ENCODE data around the gene AKAIN1.

AKAIN1 gene

DNA sequence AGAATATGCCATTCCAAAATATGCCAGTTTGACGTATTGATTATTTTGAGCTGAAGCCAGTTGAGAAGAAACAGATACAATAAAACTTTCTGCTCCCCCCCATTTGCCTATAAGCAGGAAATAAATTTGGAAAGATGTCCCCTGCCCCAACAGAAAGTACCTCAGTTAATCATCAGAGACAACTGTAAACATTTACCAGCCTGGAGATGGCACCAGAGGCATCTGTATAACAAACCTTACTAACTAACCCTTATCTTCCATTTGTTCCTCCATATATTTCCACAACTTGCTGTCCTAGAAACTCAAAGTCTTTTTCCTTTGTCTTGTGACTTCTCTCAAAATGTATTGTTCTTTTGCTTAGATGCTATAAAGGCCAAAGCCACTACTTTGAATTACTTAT, 93.8 kb downstream of the AKAIN1 start:
- DNase-seq (ENCODE audit: low spot score): no peak
- TF ChIP-seq, protein P1, sequence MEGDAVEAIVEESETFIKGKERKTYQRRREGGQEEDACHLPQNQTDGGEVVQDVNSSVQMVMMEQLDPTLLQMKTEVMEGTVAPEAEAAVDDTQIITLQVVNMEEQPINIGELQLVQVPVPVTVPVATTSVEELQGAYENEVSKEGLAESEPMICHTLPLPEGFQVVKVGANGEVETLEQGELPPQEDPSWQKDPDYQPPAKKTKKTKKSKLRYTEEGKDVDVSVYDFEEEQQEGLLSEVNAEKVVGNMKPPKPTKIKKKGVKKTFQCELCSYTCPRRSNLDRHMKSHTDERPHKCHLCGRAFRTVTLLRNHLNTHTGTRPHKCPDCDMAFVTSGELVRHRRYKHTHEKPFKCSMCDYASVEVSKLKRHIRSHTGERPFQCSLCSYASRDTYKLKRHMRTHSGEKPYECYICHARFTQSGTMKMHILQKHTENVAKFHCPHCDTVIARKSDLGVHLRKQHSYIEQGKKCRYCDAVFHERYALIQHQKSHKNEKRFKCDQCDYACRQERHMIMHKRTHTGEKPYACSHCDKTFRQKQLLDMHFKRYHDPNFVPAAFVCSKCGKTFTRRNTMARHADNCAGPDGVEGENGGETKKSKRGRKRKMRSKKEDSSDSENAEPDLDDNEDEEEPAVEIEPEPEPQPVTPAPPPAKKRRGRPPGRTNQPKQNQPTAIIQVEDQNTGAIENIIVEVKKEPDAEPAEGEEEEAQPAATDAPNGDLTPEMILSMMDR (IDR thresholded peaks at IDR 0.05; ENCODE audit: extremely low read depth, missing control alignments): no peak

- DNase-seq (ENCODE audit: low spot score): no peak
- TF ChIP-seq, protein P1 (IDR thresholded peaks at IDR 0.05; ENCODE audit: extremely low read depth, missing control alignments): no peak
Measured at GRCh38 chr18:5097116-5097703, 99.8 kb downstream of the AKAIN1 start.

- DNase-seq (ENCODE audit: low spot score): no peak
- TF ChIP-seq, protein P1 (IDR thresholded peaks at IDR 0.05; ENCODE audit: extremely low read depth, missing control alignments): no peak
Measured at GRCh38 chr18:5095239-5095638, 101.8 kb downstream of the AKAIN1 start.

- DNase-seq (ENCODE audit: low spot score): no peak
- TF ChIP-seq, protein P1 (IDR thresholded peaks at IDR 0.05; ENCODE audit: extremely low read depth, missing control alignments): no peak
Measured at GRCh38 chr18:5093902-5094301, 103.2 kb downstream of the AKAIN1 start.
